ENCODE results near the gene IL36G. TPM values are rescaled to one million over a fixed set of nuclear protein-coding genes. Genes with fewer than 3 reads are reported as not detected.

Gene IL36G
- polyA plus RNA-seq, 1 donor (not counting 4 experiments of a cell fraction or from before 2014, with no cell fraction given), result 20.2 TPM

- H3K4me1 ChIP-seq (ENCODE audit: control insufficient read depth, extremely low read depth, insufficient read depth, low read length), result peaks cover 7% of the 10 kb centered on the region
- H2AFZ ChIP-seq (ENCODE audit: control insufficient read depth, low read length), result no peak overlapping the region
- no peak overlapping the region for H3K4me3 ChIP-seq (ENCODE audit: control insufficient read depth in 2 of 3, extremely low read depth in 1 of 3, insufficient read depth in 2 of 3, low read depth in 1 of 3, low read length in 3 of 3)
- H3K9me3 ChIP-seq (ENCODE audit: control insufficient read depth, low read depth, low read length), result no peaks in the 10 kb centered on the region
- H3K27me3 ChIP-seq (ENCODE audit: control insufficient read depth, extremely low read depth, insufficient read depth, low read length), result no peaks in the 10 kb centered on the region
- no peaks in the 10 kb centered on the region for H3K36me3 ChIP-seq (ENCODE audit: control insufficient read depth in 2 of 2, extremely low read depth in 1 of 2, insufficient read depth in 2 of 2, low read length in 2 of 2)
- H3K9me1 ChIP-seq (ENCODE audit: control insufficient read depth, extremely low read depth, insufficient read depth, low read length), result no peaks in the 10 kb centered on the region
- TF ChIP-seq EZH2 (IDR thresholded peaks at IDR 0.05; ENCODE audit: low read length) (no peak), CTCF (optimal IDR thresholded peaks at IDR 0.05 in 1 of 3, IDR thresholded peaks at IDR 0.05 in 1 of 3, conservative IDR thresholded peaks at IDR 0.05 in 1 of 3; ENCODE audit: extremely low read depth in 1 of 3, insufficient read depth in 2 of 3, low read length in 3 of 3) (no peak)
- H3K9ac ChIP-seq (ENCODE audit: control insufficient read depth, extremely low read depth, insufficient read depth, low read length), result no peak overlapping the region
- no peak for FAIRE-seq
- no peaks in the 10 kb centered on the region for H3K79me2 ChIP-seq (ENCODE audit: control insufficient read depth, insufficient read depth, low read length)
- no peak overlapping the region for H3K4me2 ChIP-seq (ENCODE audit: control insufficient read depth, extremely low read depth, insufficient read depth, low read depth, low read length)
- dilution Hi-C loops (cut with MboI; ENCODE audit: extremely low pct_ligation_motif_present, low sequenced_read_pairs), result no loop called here
- H4K20me1 ChIP-seq (ENCODE audit: control insufficient read depth, extremely low read depth, insufficient read depth, low read length), result no peaks in the 10 kb centered on the region
- no peak overlapping the region for H3K27ac ChIP-seq (ENCODE audit: control insufficient read depth, insufficient read depth, low read length)
- DNase-seq (ENCODE audit: low read depth, low spot score), result no peak
These were observed 31.8 kb downstream of the IL36G start for GRCh38 chr2:113009622-113010021.

GRCh38 chr2:113010088-113010487 is 32.3 kb downstream of the IL36G start:
- Histone ChIP-seq H3K4me3 (ENCODE audit: control insufficient read depth in 2 of 3, extremely low read depth in 1 of 3, insufficient read depth in 2 of 3, low read depth in 1 of 3, low read length in 3 of 3) (no peak overlapping the region), H3K9me1 (ENCODE audit: control insufficient read depth, extremely low read depth, insufficient read depth, low read length) (no peaks in the 10 kb centered on the region), H2AFZ (ENCODE audit: control insufficient read depth, low read length) (no peak overlapping the region), H3K36me3 (ENCODE audit: control insufficient read depth in 2 of 2, extremely low read depth in 1 of 2, insufficient read depth in 2 of 2, low read length in 2 of 2) (no peaks in the 10 kb centered on the region), H3K4me1 (ENCODE audit: control insufficient read depth, extremely low read depth, insufficient read depth, low read length) (peaks cover 7% of the 10 kb centered on the region), H4K20me1 (ENCODE audit: control insufficient read depth, extremely low read depth, insufficient read depth, low read length) (no peaks in the 10 kb centered on the region), H3K4me2 (ENCODE audit: control insufficient read depth, extremely low read depth, insufficient read depth, low read depth, low read length) (no peak overlapping the region), H3K79me2 (ENCODE audit: control insufficient read depth, insufficient read depth, low read length) (no peaks in the 10 kb centered on the region), H3K27me3 (ENCODE audit: control insufficient read depth, extremely low read depth, insufficient read depth, low read length) (no peaks in the 10 kb centered on the region), H3K9me3 (ENCODE audit: control insufficient read depth, low read depth, low read length) (no peaks in the 10 kb centered on the region), H3K27ac (ENCODE audit: control insufficient read depth, insufficient read depth, low read length) (no peak overlapping the region), H3K9ac (ENCODE audit: control insufficient read depth, extremely low read depth, insufficient read depth, low read length) (no peak overlapping the region)
- dilution Hi-C loops (cut with MboI; ENCODE audit: extremely low pct_ligation_motif_present, low sequenced_read_pairs), result no loop called here
- FAIRE-seq (no peak), DNase-seq (ENCODE audit: low read depth, low spot score) (no peak)
- TF ChIP-seq CTCF (optimal IDR thresholded peaks at IDR 0.05 in 1 of 3, IDR thresholded peaks at IDR 0.05 in 1 of 3, conservative IDR thresholded peaks at IDR 0.05 in 1 of 3; ENCODE audit: extremely low read depth in 1 of 3, insufficient read depth in 2 of 3, low read length in 3 of 3) (no peak), EZH2 (IDR thresholded peaks at IDR 0.05; ENCODE audit: low read length) (no peak)
